ENCODE data around the gene KRTAP10-10. TPM values are rescaled to one million over a fixed set of nuclear protein-coding genes. Genes with fewer than 3 reads are reported as not detected.

Gene KRTAP10-10
- total RNA-seq, 2 experiments from 2014 or later = not detected

- Mint-ChIP-seq H3K4me3 (no peak overlapping the region), H3K4me1 (ENCODE audit: low read depth) (peaks cover 28% of the 10 kb centered on the region), H3K27ac (no peak overlapping the region), H3K36me3 (ENCODE audit: low read depth) (peaks cover 6% of the 10 kb centered on the region), H3K27me3 (no peaks in the 10 kb centered on the region), H3K9me3 (peaks cover 20% of the 10 kb centered on the region)
- no peak for ATAC-seq
- CTCF ChIA-PET = no interaction called here
- no peak for DNase-seq
- intact Hi-C loops (cut with micrococcal nuclease) = no loop called here
- no peak for TF ChIP-seq CTCF (IDR thresholded peaks at IDR 0.05)
- POLR2A ChIA-PET = interaction anchor here (0.6 kb wide), 1 partner anchor 562 kb away, joined by 3 read pairs; no protein-coding TSS in a partner anchor
Observed at GRCh38 chr21:44650973-44651675, 14.0 kb downstream of the KRTAP10-10 start.

- Mint-ChIP-seq H3K27ac (no peak overlapping the region), H3K4me1 (ENCODE audit: low read depth) (peaks cover 41% of the 10 kb centered on the region), H3K27me3 (no peaks in the 10 kb centered on the region), H3K9me3 (peaks cover 37% of the 10 kb centered on the region), H3K36me3 (ENCODE audit: low read depth) (peaks cover 25% of the 10 kb centered on the region), H3K4me3 (no peak overlapping the region)
- no peak for ATAC-seq
- ChIA-PET POLR2A (no interaction called here), CTCF (no interaction called here)
- no peak for TF ChIP-seq CTCF (IDR thresholded peaks at IDR 0.05)
- intact Hi-C loops (cut with micrococcal nuclease) = no loop called here
- no peak for DNase-seq
Observed at GRCh38 chr21:44653123-44653522, 16.0 kb downstream of the KRTAP10-10 start.

GRCh38 chr21:44653656-44654575 lies 16.8 kb downstream of the KRTAP10-10 start:
- CTCF ChIA-PET = interaction anchor here (0.8 kb wide), 1 partner anchor 159 kb away, joined by 3 read pairs; no protein-coding TSS in a partner anchor
- no peak for TF ChIP-seq CTCF (IDR thresholded peaks at IDR 0.05)
- peak; percentile 54 for DNase-seq
- Mint-ChIP-seq H3K4me3 (no peak overlapping the region), H3K4me1 (ENCODE audit: low read depth) (peaks cover 49% of the 10 kb centered on the region), H3K36me3 (ENCODE audit: low read depth) (peaks cover 28% of the 10 kb centered on the region), H3K27me3 (no peaks in the 10 kb centered on the region), H3K27ac (peak overlapping the region; percentile 58), H3K9me3 (peaks cover 37% of the 10 kb centered on the region)
- POLR2A ChIA-PET = no interaction called here
- no peak for ATAC-seq
- intact Hi-C loops (cut with micrococcal nuclease) = no loop called here

DNA sequence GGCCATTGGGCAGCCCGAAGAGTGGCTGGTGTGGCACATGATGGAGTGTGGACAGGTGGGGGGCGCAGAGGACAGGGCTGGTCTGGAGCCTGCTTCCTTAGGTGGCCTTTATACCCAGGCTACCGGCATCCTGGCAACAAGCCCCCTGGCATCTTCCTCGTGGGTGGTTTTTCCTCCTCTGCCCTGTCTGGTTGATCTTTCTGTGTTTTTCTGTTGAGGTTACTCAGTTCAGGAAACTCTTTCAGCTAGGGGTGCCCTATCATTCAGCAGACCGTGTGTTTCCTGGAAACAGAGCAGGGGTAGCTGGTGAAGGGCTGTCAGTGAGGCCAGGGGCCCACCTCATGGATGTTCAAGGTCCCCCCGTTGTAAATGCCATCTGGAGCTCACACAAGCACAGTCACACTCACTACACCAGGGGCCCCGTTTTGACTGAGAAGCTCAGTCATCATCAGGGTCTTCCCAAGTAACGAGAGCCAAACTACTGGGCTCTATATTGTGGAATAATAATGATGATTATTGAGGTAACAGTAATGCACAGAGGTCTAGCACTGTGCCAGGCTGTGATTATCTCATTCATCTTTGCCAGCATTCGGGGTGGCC lies 17.5 kb downstream of the KRTAP10-10 start, which contains the start of gene KRTAP12-4:
Gene KRTAP12-4, minus strand, starts transcription at position 84 of the 600 bp plus-strand sequence. Its CDS starts 45 bp downstream, at position 39.
- Mint-ChIP-seq H3K9me3 (peaks cover 37% of the 10 kb centered on the region), H3K4me3 (no peak within 1 kb of the TSS), H3K27ac (peak within 1 kb of the TSS; percentile 68), H3K36me3 (ENCODE audit: low read depth) (peaks cover 28% of the 10 kb centered on the region), H3K4me1 (ENCODE audit: low read depth) (peaks cover 56% of the 10 kb centered on the region), H3K27me3 (no peaks in the 10 kb centered on the region)
- intact Hi-C loops (cut with micrococcal nuclease) = no loop called here
- POLR2A ChIA-PET = no interaction called here
- peak; percentile 15 for DNase-seq
- CTCF ChIA-PET = no interaction called here
- ATAC-seq = peak; percentile 22
- no peak for TF ChIP-seq CTCF (IDR thresholded peaks at IDR 0.05)

Measured in activated CD8-positive, alpha-beta T cell treated with anti-CD3 and anti-CD28 coated beads for 36 hours (primary cell).